ENCODE measurements around the gene COA4.

COA4 gene

GRCh38 chr11:73852049-73852448 is 24.6 kb downstream of the COA4 start:
- Histone ChIP-seq H3K4me1 (no peaks in the 10 kb centered on the region), H3K9me3 (no peaks in the 10 kb centered on the region), H3K27ac (no peak overlapping the region), H3K36me3 (peaks cover 5 to 11% (median 11%) of the 10 kb centered on the region in 3 donors), H3K27me3 (no peaks in the 10 kb centered on the region), H3K4me3 (no peak overlapping the region)
- DNase-seq = no peak
- TF ChIP-seq CTCF (IDR thresholded peaks at IDR 0.05) = no peak
- intact Hi-C loops (cut with DNase I; ENCODE audit: low total_unique reads) = no loop called here

- Histone ChIP-seq H3K4me3 (no peak overlapping the region), H3K27me3 (no peaks in the 10 kb centered on the region), H3K36me3 (peaks cover 5 to 19% (median 14%) of the 10 kb centered on the region in 3 donors), H3K27ac (no peak overlapping the region), H3K4me1 (no peaks in the 10 kb centered on the region), H3K9me3 (no peaks in the 10 kb centered on the region)
- intact Hi-C loops (cut with DNase I; ENCODE audit: low total_unique reads) = no loop called here
- no peak for DNase-seq
- TF ChIP-seq CTCF (IDR thresholded peaks at IDR 0.05) = no peak
These were observed 25.4 kb downstream of the COA4 start for GRCh38 chr11:73851046-73851764.

- Histone ChIP-seq H3K4me1 (no peaks in the 10 kb centered on the region), H3K9me3 (no peaks in the 10 kb centered on the region), H3K36me3 (peaks cover 8 to 25% (median 8%) of the 10 kb centered on the region in 3 donors), H3K4me3 (no peak overlapping the region), H3K27ac (no peak overlapping the region), H3K27me3 (no peaks in the 10 kb centered on the region)
- DNase-seq = no peak
- no peak for TF ChIP-seq CTCF (IDR thresholded peaks at IDR 0.05)
- intact Hi-C loops (cut with DNase I; ENCODE audit: low total_unique reads) = no loop called here
These were observed 37.6 kb downstream of the COA4 start for GRCh38 chr11:73839123-73839457.

- H3K27ac ChIP-seq = no peak overlapping the region
- intact Hi-C loops (cut with DNase I; ENCODE audit: low total_unique reads) = no loop called here
- H3K4me1 ChIP-seq = no peaks in the 10 kb centered on the region
- TF ChIP-seq CTCF (IDR thresholded peaks at IDR 0.05) = no peak
- H3K4me3 ChIP-seq = no peak overlapping the region
- no peaks in the 10 kb centered on the region for H3K9me3 ChIP-seq
- H3K27me3 ChIP-seq = no peaks in the 10 kb centered on the region
- H3K36me3 ChIP-seq = peaks cover 2 to 25% (median 3%) of the 10 kb centered on the region in 3 donors
- no peak for DNase-seq
These were observed 38.1 kb downstream of the COA4 start for GRCh38 chr11:73838443-73839122.

GRCh38 chr11:73833067-73833466 is 43.6 kb downstream of the COA4 start:
- Histone ChIP-seq H3K27ac (no peak overlapping the region), H3K4me1 (no peaks in the 10 kb centered on the region), H3K9me3 (no peaks in the 10 kb centered on the region), H3K27me3 (no peaks in the 10 kb centered on the region), H3K36me3 (peaks cover 3 to 42% (median 4%) of the 10 kb centered on the region in 3 donors), H3K4me3 (no peak overlapping the region)
- intact Hi-C loops (cut with DNase I; ENCODE audit: low total_unique reads) = no loop called here
- TF ChIP-seq CTCF (IDR thresholded peaks at IDR 0.05) = no peak
- no peak for DNase-seq

All from tibial artery (tissue), 4 donors.